ENCODE measurements around the gene MZT2A.
"Not testable (repeated sequence)": the region's sequence is repeated elsewhere in the genome, so short reads cannot be mapped to it uniquely, and the experiment has no call there.

The MZT2A gene

GRCh38 chr2:131530626-131531344 is 38.6 kb upstream of the MZT2A start:
- peak; percentile 7 for TF ChIP-seq CTCF (IDR thresholded peaks at IDR 0.05; ENCODE audit: low read depth, low read length)
- H3K4me3 ChIP-seq (ENCODE audit: low read depth, low read length); DNase-seq (ENCODE audit: low read depth): not testable (repeated sequence)

GRCh38 chr2:131529864-131530445 is 37.8 kb upstream of the MZT2A start:
- DNase-seq (ENCODE audit: low read depth); H3K4me3 ChIP-seq (ENCODE audit: low read depth, low read length): not testable (repeated sequence)

- H3K4me3 ChIP-seq (ENCODE audit: low read depth, low read length); DNase-seq (ENCODE audit: low read depth): not testable (repeated sequence)
These were observed 37.0 kb upstream of the MZT2A start for GRCh38 chr2:131528981-131529863.

GRCh38 chr2:131527131-131528001 is 35.2 kb upstream of the MZT2A start, which contains the start of gene CCDC74A:
TSS of gene CCDC74A (plus strand) at chr2:131527888. CDS start at chr2:131527971, 83 bp downstream.
- peak; percentile 75 for DNase-seq (ENCODE audit: low read depth)
- peak within 1 kb of the TSS; percentile 21 for H3K4me3 ChIP-seq (ENCODE audit: low read depth, low read length)

GRCh38 chr2:131525256-131525655 is 33.1 kb upstream of the MZT2A start:
- DNase-seq (ENCODE audit: low read depth); H3K4me3 ChIP-seq (ENCODE audit: low read depth, low read length): not testable (repeated sequence)

GRCh38 chr2:131521961-131522781 is 30.0 kb upstream of the MZT2A start:
- H3K4me3 ChIP-seq (ENCODE audit: low read depth, low read length), result no peak overlapping the region
- TF ChIP-seq MAX (IDR thresholded peaks at IDR 0.05; ENCODE audit: low read depth, low read length) (no peak), MYC (IDR thresholded peaks at IDR 0.05; ENCODE audit: low read depth, low read length) (no peak), CTCF (IDR thresholded peaks at IDR 0.05; ENCODE audit: low read depth, low read length) (no peak), POLR2A (IDR thresholded peaks at IDR 0.05; ENCODE audit: extremely low read depth, insufficient read length) (no peak)
- no peak for DNase-seq (ENCODE audit: low read depth)

GRCh38 chr2:131521524-131521923 is 29.3 kb upstream of the MZT2A start:
- not testable (repeated sequence) for DNase-seq (ENCODE audit: low read depth); H3K4me3 ChIP-seq (ENCODE audit: low read depth, low read length)

- TF ChIP-seq MYC (IDR thresholded peaks at IDR 0.05; ENCODE audit: low read depth, low read length) (no peak), CTCF (IDR thresholded peaks at IDR 0.05; ENCODE audit: low read depth, low read length) (no peak), POLR2A (IDR thresholded peaks at IDR 0.05; ENCODE audit: extremely low read depth, insufficient read length) (no peak), MAX (IDR thresholded peaks at IDR 0.05; ENCODE audit: low read depth, low read length) (no peak)
- no peak overlapping the region for H3K4me3 ChIP-seq (ENCODE audit: low read depth, low read length)
- no peak for DNase-seq (ENCODE audit: low read depth)
These were observed 28.3 kb upstream of the MZT2A start for GRCh38 chr2:131520526-131520925.

- not testable (repeated sequence) for H3K4me3 ChIP-seq (ENCODE audit: low read depth, low read length); DNase-seq (ENCODE audit: low read depth)
These were observed 27.8 kb upstream of the MZT2A start for GRCh38 chr2:131519871-131520470.

Data from NB4 (cell line).